GM18526 (cell line): ENCODE measurements around the gene B4GALT5.

Experiments
- POLR2A ChIP-seq: IDR thresholded peaks from 3 replicates; pipeline ENCODE4 v1.6.1; 2011; ENCODE audit not compliant: insufficient read length; ENCODE audit errors: extremely low read depth

Gene B4GALT5

GRCh38 chr20:49711667-49711987, 2.1 kb downstream of the B4GALT5 start:
- no peak for TF ChIP-seq POLR2A

GRCh38 chr20:49710971-49711666, 2.6 kb downstream of the B4GALT5 start:
- no peak for TF ChIP-seq POLR2A

- no peak for TF ChIP-seq POLR2A
Measured at GRCh38 chr20:49707118-49707517, 6.6 kb downstream of the B4GALT5 start.

GRCh38 chr20:49706630-49707091, 7.0 kb downstream of the B4GALT5 start:
- TF ChIP-seq POLR2A: no peak

GRCh38 chr20:49705358-49705757, 8.3 kb downstream of the B4GALT5 start:
- no peak for TF ChIP-seq POLR2A

GRCh38 chr20:49704932-49705336, 8.7 kb downstream of the B4GALT5 start:
- TF ChIP-seq POLR2A: no peak

- TF ChIP-seq POLR2A: no peak
Measured at GRCh38 chr20:49701916-49702315, 11.8 kb downstream of the B4GALT5 start.

GRCh38 chr20:49701241-49701790, 12.4 kb downstream of the B4GALT5 start:
- TF ChIP-seq POLR2A: no peak

- TF ChIP-seq POLR2A: no peak
Measured at GRCh38 chr20:49700411-49701185, 13.1 kb downstream of the B4GALT5 start.

- no peak for TF ChIP-seq POLR2A
Measured at GRCh38 chr20:49699200-49699992, 14.3 kb downstream of the B4GALT5 start.

GRCh38 chr20:49698477-49698876, 15.2 kb downstream of the B4GALT5 start:
- no peak for TF ChIP-seq POLR2A

- TF ChIP-seq POLR2A: no peak
Measured at GRCh38 chr20:49697071-49697470, 16.6 kb downstream of the B4GALT5 start.

GRCh38 chr20:49696594-49696993, 17.1 kb downstream of the B4GALT5 start:
- no peak for TF ChIP-seq POLR2A

- no peak for TF ChIP-seq POLR2A
Measured at GRCh38 chr20:49695830-49696229, 17.8 kb downstream of the B4GALT5 start.

GRCh38 chr20:49694450-49695071, 19.1 kb downstream of the B4GALT5 start:
- no peak for TF ChIP-seq POLR2A
